A673 (cell line): ENCODE results near the gene MED22.
"Not testable (repeated sequence)": the region's sequence is repeated elsewhere in the genome, so short reads cannot be mapped to it uniquely, and the experiment has no call there.

Source experiments
- CTCF ChIP-seq: fragments of 300-800, 200-600 bp; sonication (generic); conservative IDR thresholded peaks from 2 replicates; pipeline ENCODE4 v1.5.1; 2017; ENCODE audit warnings: low read depth, mild to moderate bottlenecking, antibody characterized with exemption, low read length, moderate library complexity, mixed read lengths
- EZH2 ChIP-seq: fragments of 200-600 bp; sonication (generic); IDR thresholded peaks from 2 replicates; pipeline ENCODE4 v1.6.1; 2017; ENCODE audit warnings: borderline replicate concordance, low read depth, mild to moderate bottlenecking, mixed read lengths, antibody characterized with exemption, low read length; ENCODE audit not compliant: poor library complexity, severe bottlenecking

- peak; percentile 58 for TF ChIP-seq CTCF
- TF ChIP-seq EZH2, result not testable (repeated sequence)
Measured at GRCh38 chr9:133329306-133330156, 18.4 kb downstream of the MED22 start.
